Right ventricle myocardium superior (tissue), 1 donor: ENCODE data around the gene ESPN. TPM values are rescaled to one million over a fixed set of nuclear protein-coding genes. Genes with fewer than 3 reads are reported as not detected.
"Not testable (repeated sequence)": the region's sequence is repeated elsewhere in the genome, so short reads cannot be mapped to it uniquely, and the experiment has no call there.

Source experiments
- ATAC-seq: fragments of 200-7000 bp; cut with Tn5 transposase; one replicate; pipeline ENCODE4 v1.9.1; 2020; ENCODE audit warnings: mild to moderate bottlenecking; ENCODE audit not compliant: poor library complexity
- DNase-seq: peaks from one replicate; pipeline ENCODE4 v3.0.0-alpha.2; 2020
- intact Hi-C: fragments of 100-400 bp; cut with DNase I; formaldehyde crosslinking; loops from one replicate; pipeline ENCODE4 v1.11.2; 2022
- total RNA-seq: library from RNA; stranded (reverse); fragmentation: NEBNext Ultra II Directional; extraction: Animal tissue kit (Norgen Biotek cat#: 25700); gene quantifications from one replicate; pipeline ENCODE4 v1.2.1, GENCODE V29; 2021
- donor health status: DM: no; HTN: yes; CAD: no; lungs with severe emphysema.

The ESPN gene
- total RNA-seq, 1 donor from 2014 or later = 0.56 TPM

DNA sequence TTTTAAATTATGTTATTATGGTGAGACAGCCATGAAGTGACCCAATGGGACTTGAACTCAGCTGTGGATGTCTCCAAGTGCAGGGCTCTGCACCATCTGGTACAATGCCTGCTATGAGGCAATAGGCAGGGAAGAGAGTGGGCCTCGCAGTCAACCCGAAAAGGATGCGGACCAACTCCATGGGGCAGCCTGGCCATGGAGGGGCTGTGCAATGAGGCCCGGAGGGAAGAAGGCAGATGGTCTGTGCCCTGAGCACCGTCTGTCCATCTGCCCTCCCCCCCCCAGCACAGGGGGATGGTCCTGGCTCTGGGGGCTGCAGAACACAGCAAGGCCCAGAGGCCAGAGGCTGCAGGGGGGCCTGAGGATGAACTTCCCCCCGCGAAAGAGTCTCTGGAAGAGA is 17.0 kb downstream of the ESPN start:
- ATAC-seq = no peak
- no peak for DNase-seq

DNA sequence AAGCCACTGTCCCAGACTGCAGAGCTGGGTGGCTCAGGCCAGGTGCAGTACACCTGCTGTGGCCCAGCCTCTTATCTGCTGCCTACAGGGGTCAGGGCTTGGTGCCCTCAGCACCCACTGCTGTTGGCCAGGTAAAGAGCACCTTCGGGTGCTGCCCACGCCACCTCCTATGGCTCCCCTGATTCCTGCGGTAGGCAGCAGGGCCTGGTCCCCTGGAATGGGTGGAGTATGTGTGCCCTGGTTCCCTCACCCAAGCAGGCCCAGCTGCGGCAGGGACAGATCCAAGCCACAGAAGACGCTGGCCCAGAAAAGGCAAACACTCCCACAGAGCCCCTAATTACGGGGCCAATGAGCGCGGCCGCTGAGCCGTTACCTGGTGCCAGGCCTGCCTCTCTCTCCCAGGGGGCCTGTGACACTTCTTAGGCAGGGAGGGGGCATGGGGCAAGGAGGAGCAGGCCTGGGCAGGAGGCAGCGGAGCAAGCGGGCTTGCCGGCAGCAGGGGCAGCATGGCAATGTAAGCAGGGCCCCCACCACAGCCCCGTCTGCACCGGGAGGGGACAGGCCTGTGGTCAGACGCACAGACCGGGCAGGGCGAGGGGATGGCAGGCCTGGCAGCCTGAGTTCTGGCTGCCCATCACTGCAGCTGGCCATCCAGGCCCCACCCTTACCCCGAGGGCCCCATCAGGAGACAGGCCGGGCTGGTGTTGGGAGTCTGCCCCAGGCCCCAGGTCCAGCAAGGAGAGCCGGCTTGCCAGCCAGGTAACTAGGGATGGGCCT is 19.0 kb downstream of the ESPN start:
- intact Hi-C loops = no loop called here
- ATAC-seq (no peak), DNase-seq (no peak)

More for the DNA sequence above, 17.0 kb downstream of the ESPN start:
- intact Hi-C loops = no loop called here

- ATAC-seq = no peak
These were observed 19.8 kb downstream of the ESPN start for GRCh38 chr1:6444377-6444776.

DNA sequence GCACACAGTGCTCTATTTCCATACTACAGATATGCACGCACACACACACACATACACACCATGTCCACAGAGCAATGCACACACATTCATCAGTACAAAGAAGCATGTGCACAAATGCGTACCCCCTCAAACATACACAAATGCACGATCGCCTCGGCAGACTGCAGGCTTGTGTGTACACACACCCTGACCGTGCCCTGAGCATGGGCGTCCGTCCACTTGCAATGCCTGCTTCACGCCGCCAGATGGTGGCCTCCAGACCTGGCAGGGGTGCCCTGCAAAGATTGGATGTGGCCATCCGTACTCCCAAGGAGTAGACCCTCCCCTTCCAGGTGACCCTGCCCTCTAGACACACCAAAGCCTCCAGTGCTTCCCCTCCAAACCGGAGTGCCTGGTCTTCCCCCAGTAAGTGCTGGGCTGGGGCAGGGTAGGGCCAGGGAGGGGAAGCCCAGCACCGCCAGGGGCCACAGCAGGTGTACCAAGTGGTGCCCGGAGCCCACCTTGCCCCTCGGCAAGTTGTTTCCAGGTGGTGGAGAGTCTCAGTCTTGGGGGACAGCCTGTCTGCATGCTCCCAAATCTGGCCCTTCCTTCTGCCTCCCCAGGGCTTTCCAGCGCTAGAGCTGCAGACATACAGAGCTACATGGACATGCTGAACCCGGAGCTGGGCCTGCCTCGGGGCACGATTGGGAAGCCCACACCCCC is 20.6 kb downstream of the ESPN start:
- DNase-seq (peak; percentile 67), ATAC-seq (peak; percentile 61)
- intact Hi-C loops = no loop called here

More at GRCh38 chr1:6444377-6444776, 19.8 kb downstream of the ESPN start:
- DNase-seq = no peak
- intact Hi-C loops = no loop called here

GRCh38 chr1:6445929-6446328 is 21.4 kb downstream of the ESPN start:
- DNase-seq, intact Hi-C loops, ATAC-seq: not testable (repeated sequence)

DNA sequence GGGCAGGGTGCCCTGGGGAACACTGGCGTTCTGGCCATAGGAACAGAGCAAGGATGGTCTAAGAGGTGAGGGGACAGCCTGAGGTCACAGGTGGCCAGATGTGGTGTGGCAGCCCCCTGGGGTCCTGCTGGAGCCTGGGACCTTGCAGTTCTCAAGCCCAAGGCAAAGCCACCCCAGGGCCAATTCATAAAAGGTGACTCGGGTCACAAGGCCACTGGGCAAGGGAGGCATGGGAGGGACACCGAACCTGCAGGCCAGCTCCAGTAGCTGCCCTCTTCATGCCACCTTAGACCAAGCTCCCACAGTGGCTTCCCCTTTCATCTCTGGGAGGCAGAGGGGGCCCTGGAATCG is 22.1 kb downstream of the ESPN start:
- ATAC-seq = no peak
- intact Hi-C loops = no loop called here
- DNase-seq = no peak

DNA sequence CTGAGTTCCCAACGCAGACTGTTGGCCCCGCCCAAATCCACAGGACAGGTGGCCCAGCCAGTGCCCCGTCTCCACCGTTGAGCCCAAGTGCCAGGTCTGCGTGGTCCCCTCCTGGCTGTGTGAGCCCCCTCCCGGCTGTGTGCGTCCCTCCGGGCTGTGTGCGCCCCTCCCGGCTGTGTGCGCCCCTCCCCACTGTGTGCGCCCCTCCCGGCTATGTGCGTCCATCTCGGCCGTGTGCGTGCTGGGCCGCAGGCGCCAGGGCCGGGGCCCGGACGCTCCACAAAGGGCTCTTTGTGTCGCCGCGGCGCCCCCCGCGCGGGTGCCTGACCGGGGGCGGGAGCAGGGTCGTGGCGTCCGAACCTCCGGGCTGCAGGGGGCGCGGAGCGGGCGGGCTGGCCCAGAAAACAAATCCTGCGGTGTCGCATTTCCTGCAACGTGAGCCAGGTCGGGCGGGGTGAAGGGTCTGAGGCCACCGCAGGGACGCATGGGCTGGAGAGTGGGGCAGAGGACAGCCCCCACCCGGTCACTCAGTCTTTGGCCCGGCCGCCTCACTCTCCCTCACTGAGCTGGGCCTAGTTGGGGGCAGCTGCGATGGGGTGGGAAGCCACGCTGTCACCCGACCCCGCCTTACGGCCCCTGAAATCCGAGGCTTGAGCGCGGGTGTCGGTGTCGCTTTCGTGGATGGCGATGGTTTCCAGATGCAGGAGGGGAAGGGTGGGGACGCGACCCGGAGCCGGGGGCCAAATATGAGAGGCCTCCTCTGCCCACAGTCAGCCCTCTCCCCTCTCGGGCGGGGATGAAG is 22.6 kb downstream of the ESPN start:
- DNase-seq = no peak
- ATAC-seq = no peak
- intact Hi-C loops = no loop called here

GRCh38 chr1:6447818-6448748 is 23.5 kb downstream of the ESPN start:
- DNase-seq (no peak), ATAC-seq (no peak)
- intact Hi-C loops = no loop called here

DNA sequence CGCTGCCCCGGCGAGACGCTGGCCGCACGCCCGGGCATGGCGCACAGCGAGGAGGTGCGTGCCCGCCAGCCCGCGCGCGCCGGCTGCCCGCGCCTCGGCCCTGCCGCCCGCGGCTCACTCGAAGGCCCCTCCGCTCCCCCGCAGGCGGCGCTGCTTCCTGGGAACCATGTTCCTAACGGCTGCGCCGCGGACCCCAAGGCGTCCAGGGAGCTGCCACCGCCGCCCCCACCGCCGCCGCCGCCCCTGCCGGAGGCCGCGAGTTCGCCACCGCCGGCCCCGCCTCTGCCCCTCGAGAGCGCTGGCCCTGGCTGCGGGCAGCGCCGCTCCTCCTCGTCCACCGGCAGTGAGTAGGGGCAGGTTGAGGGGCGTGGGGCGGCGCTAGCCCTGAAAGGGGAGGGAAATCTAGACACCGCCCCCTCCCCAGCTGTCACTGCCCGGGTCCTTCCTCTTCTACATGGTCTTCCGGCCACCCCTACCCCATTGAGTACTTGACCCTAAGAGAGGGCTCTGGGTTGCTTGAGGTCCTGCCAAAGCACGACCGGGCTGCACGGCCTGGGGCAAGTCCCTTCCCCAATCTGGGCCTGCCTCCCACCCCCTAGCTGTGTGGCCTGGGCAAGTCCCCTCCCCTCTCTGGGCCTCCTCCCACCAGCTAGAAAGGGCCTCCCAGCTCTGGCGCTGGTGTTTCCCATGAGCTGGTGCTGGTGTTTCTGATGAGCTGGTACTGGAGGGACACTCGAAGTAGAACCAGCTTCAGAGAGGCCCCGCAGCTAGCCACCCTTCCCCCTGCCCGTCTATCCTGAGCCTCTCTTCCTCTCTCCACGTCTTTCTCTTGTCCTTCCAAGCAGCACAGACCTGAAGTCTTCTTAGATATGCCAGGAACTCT is 24.4 kb downstream of the ESPN start:
- intact Hi-C loops = no loop called here
- peak; percentile 74 for ATAC-seq
- no peak for DNase-seq

GRCh38 chr1:6450005-6450450 is 25.5 kb downstream of the ESPN start:
- no peak for ATAC-seq

GRCh38 chr1:6450486-6450885 is 25.9 kb downstream of the ESPN start:
- intact Hi-C loops, DNase-seq, ATAC-seq: not testable (repeated sequence)

More at GRCh38 chr1:6450005-6450450, 25.5 kb downstream of the ESPN start:
- no peak for DNase-seq
- intact Hi-C loops = no loop called here

DNA sequence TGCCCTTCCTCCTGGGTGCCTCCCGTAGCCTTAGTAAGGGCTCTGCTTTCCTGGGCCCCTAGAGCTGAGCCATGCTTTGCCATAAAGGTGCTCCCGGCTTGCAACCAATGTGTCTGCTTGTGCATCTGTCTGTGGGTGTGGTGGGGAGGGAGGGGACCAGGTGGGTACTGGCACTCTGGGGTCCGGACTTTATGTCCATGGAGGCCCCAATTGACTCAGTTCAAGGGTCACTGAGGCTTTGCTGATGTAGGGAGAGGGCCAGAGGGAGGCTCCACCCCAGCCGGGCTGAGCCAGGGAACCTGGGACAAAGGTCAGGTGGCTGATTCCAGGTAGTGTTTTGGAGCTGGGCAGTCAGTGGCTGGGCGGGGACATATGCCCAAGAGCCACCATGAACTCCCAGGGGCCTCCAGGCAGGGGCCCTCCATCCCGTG is 26.4 kb downstream of the ESPN start:
- DNase-seq (no peak), ATAC-seq (peak; percentile 21)
- intact Hi-C loops = no loop called here

DNA sequence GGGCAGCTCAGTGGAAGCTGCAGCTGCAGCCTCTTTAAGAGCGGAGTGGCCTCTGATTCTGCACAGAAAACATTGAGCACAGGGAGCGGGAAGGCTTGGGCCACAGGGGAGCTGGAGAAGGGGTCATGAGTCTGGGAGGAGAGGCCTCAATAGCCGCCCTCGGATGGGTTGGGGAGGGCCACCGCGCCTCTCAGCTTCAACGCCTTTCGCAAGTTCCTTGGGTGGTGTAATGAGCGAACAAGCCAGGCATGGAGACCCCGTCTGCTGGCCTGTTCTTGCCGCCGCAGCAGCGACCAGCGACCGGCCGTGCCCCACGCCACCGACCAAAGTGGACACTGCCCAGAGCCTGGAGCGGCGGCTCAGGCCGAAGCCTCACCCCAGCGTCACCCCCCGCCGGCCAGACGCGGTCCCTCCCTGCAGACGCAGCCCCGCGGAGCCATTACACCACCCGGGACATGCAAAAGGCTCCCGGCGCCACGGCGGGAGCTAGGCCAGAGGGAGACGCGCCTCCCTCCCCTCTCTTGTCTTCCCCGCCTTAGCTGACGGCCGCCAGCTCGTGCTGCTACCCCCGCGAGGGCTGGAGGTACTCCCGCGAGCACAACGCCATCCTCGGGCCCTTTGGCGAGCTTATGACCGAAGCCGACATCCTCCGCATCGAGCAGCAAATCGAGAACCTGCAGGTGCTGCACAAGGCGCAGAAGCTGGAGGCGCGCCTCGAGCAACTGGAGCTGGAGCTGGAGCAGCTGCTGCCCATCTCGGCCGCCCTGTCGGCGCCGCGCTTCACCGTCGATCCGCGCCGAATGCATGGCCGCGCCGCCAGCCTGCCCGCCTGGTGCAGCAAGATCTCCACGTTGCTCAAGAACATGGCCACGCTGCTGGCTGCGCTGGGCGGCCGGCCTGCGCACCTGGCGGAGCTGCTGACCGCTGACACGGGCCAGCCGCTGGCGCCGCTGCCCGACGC is 29.6 kb downstream of the ESPN start:
- intact Hi-C loops, DNase-seq, ATAC-seq: not testable (repeated sequence)

- no peak for ATAC-seq
- no peak for DNase-seq
- intact Hi-C loops = no loop called here
These were observed 30.5 kb downstream of the ESPN start for GRCh38 chr1:6454856-6455751.
